CD14-positive monocyte (primary cell): ENCODE results near the gene KSR2. TPM values are rescaled to one million over a fixed set of nuclear protein-coding genes. Genes with fewer than 3 reads are reported as not detected.

Experiments
- DNase-seq, 3 donors: peaks; one replicate each; pipeline ENCODE4 v3.0.0-alpha.2; 2011 to 2022
- H2AFZ ChIP-seq: 2 replicates; pipeline ENCODE4 v1.6.0; 2012; ENCODE audit warnings: mild to moderate bottlenecking, low read depth, low read length, inconsistent platforms; ENCODE audit not compliant: insufficient read depth, poor library complexity, severe bottlenecking
- H3K27ac ChIP-seq, 2 donors: 1 replicate in 1 of 2; 2 replicates in 1 of 2; pipeline ENCODE4 v1.5.1; 2012 to 2013; ENCODE audit warnings: low read length in 2 of 2, control low read depth in 1 of 2, inconsistent platforms in 1 of 2, low read depth in 1 of 2, mild to moderate bottlenecking in 1 of 2
- H3K27me3 ChIP-seq, 2 donors: one replicate each; pipeline versions ENCODE4 v1.6.0 to v1.6.1; 2011 to 2013; ENCODE audit warnings: low read length in 2 of 2; ENCODE audit not compliant: control insufficient read depth in 2 of 2, insufficient read depth in 2 of 2
- H3K36me3 ChIP-seq, 2 donors: replicated peaks in 1 of 2; 1 replicate in 1 of 2; 2 replicates in 1 of 2; pipeline versions ENCODE4 v1.5.1 to v1.6.1; 2012 to 2013; ENCODE audit warnings: low read length in 2 of 2, control low read depth in 1 of 2, inconsistent platforms in 1 of 2, mild to moderate bottlenecking in 1 of 2; ENCODE audit not compliant: insufficient read depth in 2 of 2, control insufficient read depth in 1 of 2
- H3K4me1 ChIP-seq, 2 donors: 1 replicate in 1 of 2; 2 replicates in 1 of 2; pipeline versions ENCODE4 v1.5.1 to v1.6.1; 2012 to 2013; ENCODE audit warnings: low read length in 2 of 2, control low read depth in 1 of 2, inconsistent platforms in 1 of 2, mild to moderate bottlenecking in 1 of 2, moderate library complexity in 1 of 2; ENCODE audit not compliant: insufficient read depth in 2 of 2, control insufficient read depth in 1 of 2
- H3K4me2 ChIP-seq: replicated peaks from 2 replicates; pipeline ENCODE3; 2012; ENCODE audit warnings: low read length, moderate library complexity, mild to moderate bottlenecking; ENCODE audit not compliant: poor library complexity, severe bottlenecking; ENCODE audit errors: extremely low read depth
- H3K4me3 ChIP-seq, 3 experiments: fragments of 200-600 bp in 1 of 3; sonication (generic) in 1 of 3; replicated peaks in 1 of 3; 1 replicate in 2 of 3; 2 replicates in 1 of 3; pipeline ENCODE4 v1.5.1; 2011 to 2013; ENCODE audit warnings: low read length in 3 of 3, mild to moderate bottlenecking in 3 of 3, control low read depth in 2 of 3, low read depth in 2 of 3, inconsistent platforms in 1 of 3, moderate library complexity in 1 of 3
- H3K79me2 ChIP-seq: 2 replicates; pipeline ENCODE4 v1.6.0; 2012; ENCODE audit warnings: mild to moderate bottlenecking, control low read depth, inconsistent platforms, low read length, moderate library complexity; ENCODE audit not compliant: insufficient read depth
- H3K9ac ChIP-seq: 2 replicates; pipeline ENCODE4 v1.6.0; 2017; ENCODE audit warnings: low read length, mild to moderate bottlenecking; ENCODE audit not compliant: insufficient read depth, poor library complexity, severe bottlenecking
- H3K9me3 ChIP-seq, 2 donors: replicated peaks in 1 of 2; 1 replicate in 1 of 2; 2 replicates in 1 of 2; pipeline versions ENCODE4 v1.5.1 to v1.6.1; 2012 to 2013; ENCODE audit warnings: low read length in 2 of 2, control low read depth in 1 of 2; ENCODE audit not compliant: control insufficient read depth in 1 of 2, insufficient read depth in 1 of 2
- H4K20me1 ChIP-seq: 2 replicates; pipeline ENCODE4 v1.6.0; 2012; ENCODE audit warnings: mild to moderate bottlenecking, low read length, control low read depth, moderate library complexity; ENCODE audit not compliant: insufficient read depth
- H3K27ac Mint-ChIP-seq, 7 donors: one replicate each; pipeline ENCODE4 v1.8.0; 2020; ENCODE audit warnings: mild to moderate bottlenecking in 7 of 7, mixed read lengths in 7 of 7, moderate library complexity in 6 of 7, inconsistent platforms in 2 of 7
- H3K27me3 Mint-ChIP-seq, 3 donors: one replicate each; pipeline ENCODE4 v1.8.0; 2021 to 2022; ENCODE audit warnings: low read depth in 3 of 3, mild to moderate bottlenecking in 3 of 3, mixed read lengths in 3 of 3, moderate library complexity in 3 of 3, inconsistent platforms in 1 of 3
- H3K36me3 Mint-ChIP-seq, 2 donors: one replicate each; pipeline ENCODE4 v1.8.0; 2020; ENCODE audit warnings: mixed read lengths in 2 of 2, inconsistent platforms in 1 of 2, mild to moderate bottlenecking in 1 of 2
- H3K4me1 Mint-ChIP-seq: one replicate; pipeline ENCODE4 v1.8.0; 2020; ENCODE audit warnings: mild to moderate bottlenecking, mixed read lengths
- H3K4me3 Mint-ChIP-seq, 2 donors: one replicate each; pipeline ENCODE4 v1.8.0; 2020; ENCODE audit warnings: mild to moderate bottlenecking in 2 of 2, mixed read lengths in 2 of 2, moderate library complexity in 1 of 2
- H3K9me3 Mint-ChIP-seq, 7 donors: one replicate each; pipeline ENCODE4 v1.8.0; 2020 to 2022; ENCODE audit warnings: mixed read lengths in 7 of 7, mild to moderate bottlenecking in 6 of 7, moderate library complexity in 6 of 7, inconsistent platforms in 2 of 7
- CTCF ChIP-seq: fragments of 200-600 bp; IDR thresholded peaks from one replicate; pipeline ENCODE4 v1.8.0; 2022; ENCODE audit warnings: antibody characterized with exemption, mild to moderate bottlenecking
- WGBS: methylation state at CpG from one replicate; pipeline ENCODE4 v1.1.5; 2013; ENCODE audit warnings: missing lambda C conversion rate; ENCODE audit not compliant: insufficient coverage; 5-methylcytosine and 5-hydroxymethylcytosine counted together
- intact Hi-C, 2 donors: fragments of 100-400 bp; cut with micrococcal nuclease; formaldehyde crosslinking; loops; one replicate each; pipeline versions ENCODE4 v1.15.0 to v1.15.1; 2023
- polyA plus RNA-seq, 3 donors: library from polyadenylated mRNA; depleted of rRNA in 1 of 3; unstranded in 2 of 3; stranded (reverse) in 1 of 3; fragments of 300-500 nt in 2 of 3; fragments of >200 nt in 1 of 3; fragmentation: Illumina TruSeq in 2 of 3; gene quantifications; 1 replicate in 2 of 3; 2 replicates in 1 of 3; pipeline ENCODE4 v1.2.3, GENCODE V29; 2012 to 2021

KSR2 gene
- polyA plus RNA-seq, 3 donors, result not detected

- no peak overlapping the region for H3K4me2 ChIP-seq
- H3K36me3 ChIP-seq, result no peaks in the 10 kb centered on the region
- TF ChIP-seq CTCF, result no peak
- H3K9me3 ChIP-seq, result no peaks in the 10 kb centered on the region
- no peaks in the 10 kb centered on the region for H3K36me3 Mint-ChIP-seq
- H4K20me1 ChIP-seq, result no peaks in the 10 kb centered on the region
- H3K27ac ChIP-seq, result no peak overlapping the region
- H3K4me3 Mint-ChIP-seq, result no peak overlapping the region
- no peak overlapping the region for H3K9ac ChIP-seq
- DNase-seq, result no peak
- peaks cover 3 to 9% (median 6%) of the 10 kb centered on the region in 3 donors for H3K27me3 Mint-ChIP-seq
- H3K27ac Mint-ChIP-seq, result no peak overlapping the region
- H2AFZ ChIP-seq, result no peak overlapping the region
- H3K4me1 Mint-ChIP-seq, result no peaks in the 10 kb centered on the region
- H3K4me3 ChIP-seq, result no peak overlapping the region
- H3K27me3 ChIP-seq, result no peaks in the 10 kb centered on the region
- H3K9me3 Mint-ChIP-seq, result peaks cover 0 to 5% (median 0%) of the 10 kb centered on the region in 7 donors
- intact Hi-C loops, result no loop called here
- H3K79me2 ChIP-seq, result no peaks in the 10 kb centered on the region
- H3K4me1 ChIP-seq, result no peaks in the 10 kb centered on the region
These were observed 289.0 kb downstream of the KSR2 start for GRCh38 chr12:117679776-117680175.

GRCh38 chr12:117674763-117675162, 294.0 kb downstream of the KSR2 start:
- no peak overlapping the region for H3K4me2 ChIP-seq
- no peak for TF ChIP-seq CTCF
- H4K20me1 ChIP-seq, result no peaks in the 10 kb centered on the region
- Mint-ChIP-seq H3K27ac (no peak overlapping the region), H3K4me3 (no peak overlapping the region), H3K9me3 (peaks cover 0 to 3% (median 0%) of the 10 kb centered on the region in 7 donors), H3K27me3 (peaks cover 0 to 5% (median 2%) of the 10 kb centered on the region in 3 donors), H3K4me1 (no peaks in the 10 kb centered on the region), H3K36me3 (no peaks in the 10 kb centered on the region)
- intact Hi-C loops, result no loop called here
- no peak overlapping the region for H3K4me3 ChIP-seq
- no peak overlapping the region for H3K9ac ChIP-seq
- no peaks in the 10 kb centered on the region for H3K27me3 ChIP-seq
- no peak overlapping the region for H3K27ac ChIP-seq
- no peaks in the 10 kb centered on the region for H3K9me3 ChIP-seq
- H3K79me2 ChIP-seq, result no peaks in the 10 kb centered on the region
- H3K36me3 ChIP-seq, result no peaks in the 10 kb centered on the region
- H3K4me1 ChIP-seq, result no peaks in the 10 kb centered on the region
- H2AFZ ChIP-seq, result no peak overlapping the region
- 80% methylated on average over 1 of the region's 1 CpG for WGBS
- DNase-seq, result no peak
